ENCODE measurements around the gene USH2A. TPM values are rescaled to one million over a fixed set of nuclear protein-coding genes. Genes with fewer than 3 reads are reported as not detected.

USH2A gene
- polyA plus RNA-seq, 1 donor from 2014 or later, result 0.17 TPM

DNA sequence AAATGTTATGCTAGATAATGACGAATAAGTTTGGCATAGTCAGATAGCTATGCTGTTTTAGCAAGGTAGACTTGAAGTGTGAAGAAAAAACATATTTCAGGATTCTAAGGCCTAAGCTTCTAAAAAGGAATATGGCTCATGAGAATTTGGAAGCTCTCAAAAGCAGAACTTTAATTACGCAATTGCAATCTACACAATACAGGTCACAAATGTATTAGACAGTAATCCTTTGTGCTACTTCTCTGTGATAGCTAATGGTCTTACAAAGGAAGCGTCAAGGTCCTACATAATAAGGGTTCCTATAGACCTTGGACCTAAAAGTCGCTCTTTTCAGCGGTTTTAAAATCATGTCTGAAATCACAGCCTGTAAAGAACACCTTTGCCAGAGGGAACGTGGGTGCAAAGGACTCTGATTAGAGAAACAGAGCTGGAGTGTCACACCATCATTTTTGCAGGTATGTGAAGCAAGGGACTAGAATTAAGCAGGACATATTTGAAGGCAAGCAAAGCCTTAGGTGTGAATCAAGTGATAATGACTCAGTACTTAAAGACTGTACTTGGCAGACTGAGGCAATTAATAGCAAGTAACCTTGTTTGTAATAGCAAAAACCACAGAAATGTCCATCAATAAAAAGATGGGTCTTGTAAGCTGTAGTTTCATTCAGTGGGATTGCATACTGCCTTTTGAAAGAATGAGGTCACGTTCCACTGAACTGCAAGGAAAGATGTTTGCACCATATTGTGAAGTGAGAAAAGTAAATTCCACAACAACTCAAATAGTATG, 436.0 kb downstream of the USH2A start:
- Histone ChIP-seq H3K9me3 (ENCODE audit: low read length) (no peaks in the 10 kb centered on the region), H3K36me3 (ENCODE audit: insufficient read depth, low read length) (no peaks in the 10 kb centered on the region), H2AFZ (ENCODE audit: low read depth, low read length) (no peak overlapping the region)

DNA sequence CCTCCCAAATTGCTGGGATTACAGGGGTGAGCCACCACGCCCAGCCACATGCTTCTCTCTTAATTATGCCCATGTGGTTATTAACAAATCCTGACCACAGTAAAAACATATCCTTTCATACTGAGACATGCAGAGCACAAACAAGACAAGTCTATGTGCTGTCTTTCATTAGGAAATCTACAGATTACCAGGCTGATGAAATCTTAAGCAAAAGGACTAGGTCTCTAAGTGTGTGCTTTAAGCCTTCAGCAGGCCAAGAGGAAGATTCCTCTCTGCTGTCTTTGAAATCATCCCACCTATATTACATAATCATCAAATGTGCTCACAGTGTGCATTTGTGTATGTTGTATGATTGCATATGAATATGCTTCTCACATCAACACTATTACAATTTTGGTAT, 436.8 kb downstream of the USH2A start:
- Histone ChIP-seq H3K4me3 (ENCODE audit: low read length) (no peak overlapping the region), H3K27me3 (ENCODE audit: insufficient read depth, low read depth, low read length) (no peaks in the 10 kb centered on the region), H4K20me1 (ENCODE audit: insufficient read depth) (no peaks in the 10 kb centered on the region), H3K9ac (ENCODE audit: low read length) (no peak overlapping the region), H3K27ac (ENCODE audit: low read length) (no peak overlapping the region), H3K9me3 (ENCODE audit: low read length) (no peaks in the 10 kb centered on the region), H3K4me2 (ENCODE audit: low read length) (no peak overlapping the region), H3F3A (ENCODE audit: insufficient read depth, low read length, poor library complexity, severe bottlenecking) (no peaks in the 10 kb centered on the region), H3K9me2 (ENCODE audit: insufficient read depth, low read length) (no peaks in the 10 kb centered on the region), H2AFZ (ENCODE audit: low read depth, low read length) (no peak overlapping the region), H3K79me2 (replicated peaks; ENCODE audit: insufficient read depth, low read length) (no peaks in the 10 kb centered on the region), H3K36me3 (ENCODE audit: insufficient read depth, low read length) (no peaks in the 10 kb centered on the region)
- TF ChIP-seq POLR2AphosphoS5 (IDR thresholded peaks at IDR 0.05) (no peak), RAD21 (conservative IDR thresholded peaks at IDR 0.05) (no peak), CTCF (IDR thresholded peaks at IDR 0.05; ENCODE audit: poor library complexity, severe bottlenecking) (no peak), EZH2 (IDR thresholded peaks at IDR 0.05; ENCODE audit: borderline replicate concordance, insufficient read depth, low read length, poor library complexity, severe bottlenecking) (no peak), SMC3 (conservative IDR thresholded peaks at IDR 0.05; ENCODE audit: poor library complexity) (no peak), TAF1 (IDR thresholded peaks at IDR 0.05; ENCODE audit: low read depth) (no peak), MXI1 (conservative IDR thresholded peaks at IDR 0.05; ENCODE audit: poor library complexity, severe bottlenecking) (no peak), EP300 (conservative IDR thresholded peaks at IDR 0.05; ENCODE audit: poor library complexity, severe bottlenecking) (no peak)

More for the DNA sequence above, 436.0 kb downstream of the USH2A start:
- no peaks in the 10 kb centered on the region for H3K9me2 ChIP-seq (ENCODE audit: insufficient read depth, low read length)
- H4K20me1 ChIP-seq (ENCODE audit: insufficient read depth), result no peaks in the 10 kb centered on the region
- no peak overlapping the region for H3K27ac ChIP-seq (ENCODE audit: low read length)
- TF ChIP-seq RAD21 (conservative IDR thresholded peaks at IDR 0.05) (no peak), MXI1 (conservative IDR thresholded peaks at IDR 0.05; ENCODE audit: poor library complexity, severe bottlenecking) (no peak), EP300 (conservative IDR thresholded peaks at IDR 0.05; ENCODE audit: poor library complexity, severe bottlenecking) (no peak), CTCF (IDR thresholded peaks at IDR 0.05; ENCODE audit: poor library complexity, severe bottlenecking) (no peak), SMC3 (conservative IDR thresholded peaks at IDR 0.05; ENCODE audit: poor library complexity) (no peak), EZH2 (IDR thresholded peaks at IDR 0.05; ENCODE audit: borderline replicate concordance, insufficient read depth, low read length, poor library complexity, severe bottlenecking) (no peak), REST (IDR thresholded peaks at IDR 0.05; ENCODE audit: borderline replicate concordance) (no peak), POLR2AphosphoS5 (IDR thresholded peaks at IDR 0.05) (no peak), TAF1 (IDR thresholded peaks at IDR 0.05; ENCODE audit: low read depth) (no peak)
- no peak overlapping the region for H3K4me2 ChIP-seq (ENCODE audit: low read length)
- H3K4me3 ChIP-seq (ENCODE audit: low read length), result no peak overlapping the region
- H3K27me3 ChIP-seq (ENCODE audit: insufficient read depth, low read depth, low read length), result no peaks in the 10 kb centered on the region
- no peaks in the 10 kb centered on the region for H3F3A ChIP-seq (ENCODE audit: insufficient read depth, low read length, poor library complexity, severe bottlenecking)
- no peaks in the 10 kb centered on the region for H3K79me2 ChIP-seq (replicated peaks; ENCODE audit: insufficient read depth, low read length)
- H3K9ac ChIP-seq (ENCODE audit: low read length), result no peak overlapping the region
